Stimulated activated CD4-positive, alpha-beta T cell treated with anti-CD3 and anti-CD28 coated beads, Interleukin-2, amount 100 ng/mL, for 4 hours (primary cell): Measurements from ENCODE around the gene KCTD10.
"Not testable (repeated sequence)": the region's sequence is repeated elsewhere in the genome, so short reads cannot be mapped to it uniquely, and the experiment has no call there.

Source experiments
- DNase-seq: peaks from one replicate; pipeline ENCODE4 v3.0.0-alpha.2; 2020; ENCODE audit warnings: low read depth

KCTD10 gene

GRCh38 chr12:109418848-109419480 is 58.1 kb downstream of the KCTD10 start:
- DNase-seq, result no peak

DNA sequence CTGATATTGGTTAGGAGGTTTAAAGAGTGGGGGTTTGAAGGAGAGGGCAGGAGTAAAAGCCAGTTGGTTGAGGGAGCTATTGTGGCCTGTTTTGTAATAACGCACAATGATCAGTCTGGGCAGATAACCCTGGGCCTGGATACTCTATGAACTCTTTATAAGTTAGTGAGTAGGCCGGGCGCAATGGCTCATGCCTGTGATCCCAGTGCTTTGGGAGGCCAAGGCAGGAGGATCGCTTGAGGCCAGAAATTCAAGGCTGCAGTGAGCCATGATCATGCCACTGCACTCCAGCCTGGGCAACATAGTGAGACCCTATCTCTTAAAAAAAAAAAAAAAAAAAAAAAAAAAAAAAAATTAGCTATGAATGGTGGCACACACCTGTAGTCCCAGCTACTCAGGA is 71.0 kb downstream of the KCTD10 start:
- not testable (repeated sequence) for DNase-seq

DNA sequence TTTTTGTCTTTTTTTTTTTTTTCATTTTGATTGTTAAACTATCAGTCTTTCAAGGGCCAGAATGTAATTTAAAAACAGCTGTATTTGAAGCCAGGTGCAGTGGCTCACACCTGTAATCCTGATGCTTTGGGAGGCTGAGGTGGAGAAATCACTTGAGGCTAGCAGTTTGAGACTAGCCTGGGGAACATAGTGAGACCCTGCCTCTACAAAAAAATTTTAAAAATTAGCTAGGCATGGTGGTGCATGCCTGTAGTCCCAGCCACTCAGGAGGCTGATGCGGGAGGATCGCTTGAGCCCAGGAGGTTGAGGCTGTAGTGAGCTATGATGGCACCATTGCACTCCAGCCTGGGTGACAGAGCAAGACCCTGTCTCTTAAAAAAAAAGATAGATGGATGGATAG is 72.3 kb downstream of the KCTD10 start:
- not testable (repeated sequence) for DNase-seq
